HL-60 (cell line): ENCODE results near the gene AFF2.

Source experiments
- POLR2AphosphoS5 ChIP-seq: IDR thresholded peaks from 2 replicates; pipeline ENCODE4 v1.6.1; 2012; ENCODE audit warnings: low read depth
- TF ChIP-seq, protein P1 (sequence below): IDR thresholded peaks from one replicate; pipeline ENCODE4 v1.5.1; 2011; ENCODE audit warnings: low read length, control low read depth, inconsistent platforms; ENCODE audit not compliant: insufficient read depth
- TF ChIP-seq, protein P2 (sequence below): IDR thresholded peaks from 2 replicates; pipeline ENCODE4 v1.6.1; 2012; ENCODE audit warnings: low read depth; ENCODE audit not compliant: insufficient replicate concordance

DNA sequence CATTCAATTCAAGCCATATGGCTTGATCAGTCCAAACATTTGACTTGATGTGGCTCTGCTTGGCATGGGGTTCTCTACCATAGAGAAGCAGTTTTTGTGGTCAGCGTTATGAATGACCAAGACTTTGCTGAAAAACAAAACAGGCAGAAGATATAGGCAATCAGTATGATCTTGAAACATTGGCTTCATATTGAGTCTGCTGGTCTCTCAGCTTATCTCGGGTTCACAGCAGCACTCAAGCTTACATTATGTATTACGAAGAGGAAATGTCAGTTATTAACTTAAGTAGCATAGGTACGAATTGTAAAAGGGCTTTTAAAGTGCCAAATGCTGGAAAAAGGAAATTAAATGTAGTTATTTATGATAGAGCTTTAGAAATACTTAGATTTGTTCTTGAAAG, 99.0 kb downstream of the AFF2 start:
- TF ChIP-seq, protein P1, sequence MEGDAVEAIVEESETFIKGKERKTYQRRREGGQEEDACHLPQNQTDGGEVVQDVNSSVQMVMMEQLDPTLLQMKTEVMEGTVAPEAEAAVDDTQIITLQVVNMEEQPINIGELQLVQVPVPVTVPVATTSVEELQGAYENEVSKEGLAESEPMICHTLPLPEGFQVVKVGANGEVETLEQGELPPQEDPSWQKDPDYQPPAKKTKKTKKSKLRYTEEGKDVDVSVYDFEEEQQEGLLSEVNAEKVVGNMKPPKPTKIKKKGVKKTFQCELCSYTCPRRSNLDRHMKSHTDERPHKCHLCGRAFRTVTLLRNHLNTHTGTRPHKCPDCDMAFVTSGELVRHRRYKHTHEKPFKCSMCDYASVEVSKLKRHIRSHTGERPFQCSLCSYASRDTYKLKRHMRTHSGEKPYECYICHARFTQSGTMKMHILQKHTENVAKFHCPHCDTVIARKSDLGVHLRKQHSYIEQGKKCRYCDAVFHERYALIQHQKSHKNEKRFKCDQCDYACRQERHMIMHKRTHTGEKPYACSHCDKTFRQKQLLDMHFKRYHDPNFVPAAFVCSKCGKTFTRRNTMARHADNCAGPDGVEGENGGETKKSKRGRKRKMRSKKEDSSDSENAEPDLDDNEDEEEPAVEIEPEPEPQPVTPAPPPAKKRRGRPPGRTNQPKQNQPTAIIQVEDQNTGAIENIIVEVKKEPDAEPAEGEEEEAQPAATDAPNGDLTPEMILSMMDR: no peak
- TF ChIP-seq POLR2AphosphoS5: no peak
- TF ChIP-seq, protein P2, sequence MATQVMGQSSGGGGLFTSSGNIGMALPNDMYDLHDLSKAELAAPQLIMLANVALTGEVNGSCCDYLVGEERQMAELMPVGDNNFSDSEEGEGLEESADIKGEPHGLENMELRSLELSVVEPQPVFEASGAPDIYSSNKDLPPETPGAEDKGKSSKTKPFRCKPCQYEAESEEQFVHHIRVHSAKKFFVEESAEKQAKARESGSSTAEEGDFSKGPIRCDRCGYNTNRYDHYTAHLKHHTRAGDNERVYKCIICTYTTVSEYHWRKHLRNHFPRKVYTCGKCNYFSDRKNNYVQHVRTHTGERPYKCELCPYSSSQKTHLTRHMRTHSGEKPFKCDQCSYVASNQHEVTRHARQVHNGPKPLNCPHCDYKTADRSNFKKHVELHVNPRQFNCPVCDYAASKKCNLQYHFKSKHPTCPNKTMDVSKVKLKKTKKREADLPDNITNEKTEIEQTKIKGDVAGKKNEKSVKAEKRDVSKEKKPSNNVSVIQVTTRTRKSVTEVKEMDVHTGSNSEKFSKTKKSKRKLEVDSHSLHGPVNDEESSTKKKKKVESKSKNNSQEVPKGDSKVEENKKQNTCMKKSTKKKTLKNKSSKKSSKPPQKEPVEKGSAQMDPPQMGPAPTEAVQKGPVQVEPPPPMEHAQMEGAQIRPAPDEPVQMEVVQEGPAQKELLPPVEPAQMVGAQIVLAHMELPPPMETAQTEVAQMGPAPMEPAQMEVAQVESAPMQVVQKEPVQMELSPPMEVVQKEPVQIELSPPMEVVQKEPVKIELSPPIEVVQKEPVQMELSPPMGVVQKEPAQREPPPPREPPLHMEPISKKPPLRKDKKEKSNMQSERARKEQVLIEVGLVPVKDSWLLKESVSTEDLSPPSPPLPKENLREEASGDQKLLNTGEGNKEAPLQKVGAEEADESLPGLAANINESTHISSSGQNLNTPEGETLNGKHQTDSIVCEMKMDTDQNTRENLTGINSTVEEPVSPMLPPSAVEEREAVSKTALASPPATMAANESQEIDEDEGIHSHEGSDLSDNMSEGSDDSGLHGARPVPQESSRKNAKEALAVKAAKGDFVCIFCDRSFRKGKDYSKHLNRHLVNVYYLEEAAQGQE: no peak
